BE2C (cell line): Measurements from ENCODE around the gene PTH1R.

Experiments
- DNase-seq: peaks from one replicate; pipeline ENCODE4 v3.0.0-alpha.2; 2020
- H3K27me3 ChIP-seq: fragments of 250-450 bp; sonication (Bioruptor Pico); 2 replicates; pipeline ENCODE4 v1.5.1; 2020; ENCODE audit warnings: mild to moderate bottlenecking
- H3K36me3 ChIP-seq: fragments of 250-450 bp; sonication (Bioruptor Pico); 2 replicates; pipeline ENCODE4 v1.5.1; 2020; ENCODE audit warnings: mild to moderate bottlenecking
- H3K4me1 ChIP-seq: fragments of 250-450 bp; sonication (Bioruptor Pico); 2 replicates; pipeline ENCODE4 v1.5.1; 2020
- H3K4me3 ChIP-seq: 2 replicates; pipeline ENCODE4 v1.5.1; 2011; ENCODE audit warnings: low read depth, low read length
- H3K9me3 ChIP-seq: fragments of 250-450 bp; sonication (Bioruptor Pico); 2 replicates; pipeline ENCODE4 v1.5.1; 2020
- CTCF ChIP-seq: IDR thresholded peaks from 2 replicates; pipeline ENCODE4 v1.5.1; 2012; ENCODE audit warnings: mild to moderate bottlenecking, low read depth, low read length

Gene PTH1R

DNA sequence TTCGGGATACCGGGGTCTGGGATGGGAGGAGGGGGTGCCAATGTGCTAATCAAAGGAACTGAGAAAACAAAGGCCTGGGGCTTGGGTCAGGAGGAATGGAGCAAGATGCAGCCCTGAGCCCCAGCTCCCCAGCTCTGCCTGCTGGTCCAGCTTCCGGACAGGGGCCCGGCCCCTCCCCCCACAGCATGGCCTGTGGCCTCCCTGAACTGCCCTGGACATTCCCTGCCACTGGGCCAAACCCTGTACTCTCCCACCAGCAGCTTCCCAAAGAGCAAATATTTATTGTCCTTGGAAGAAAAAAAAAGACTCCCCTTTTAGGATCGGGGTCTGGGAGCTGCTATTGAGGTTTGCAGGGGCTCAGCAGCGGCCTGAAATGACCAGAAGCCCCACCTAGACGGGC is 8.6 kb upstream of the PTH1R start:
- no peak for TF ChIP-seq CTCF
- Histone ChIP-seq H3K9me3 (no peaks in the 10 kb centered on the region), H3K36me3 (no peaks in the 10 kb centered on the region), H3K27me3 (no peaks in the 10 kb centered on the region), H3K4me3 (no peak overlapping the region), H3K4me1 (no peaks in the 10 kb centered on the region)
- DNase-seq, result no peak

- no peaks in the 10 kb centered on the region for H3K4me1 ChIP-seq
Measured at GRCh38 chr3:46869440-46869839, 8.1 kb upstream of the PTH1R start.

DNA sequence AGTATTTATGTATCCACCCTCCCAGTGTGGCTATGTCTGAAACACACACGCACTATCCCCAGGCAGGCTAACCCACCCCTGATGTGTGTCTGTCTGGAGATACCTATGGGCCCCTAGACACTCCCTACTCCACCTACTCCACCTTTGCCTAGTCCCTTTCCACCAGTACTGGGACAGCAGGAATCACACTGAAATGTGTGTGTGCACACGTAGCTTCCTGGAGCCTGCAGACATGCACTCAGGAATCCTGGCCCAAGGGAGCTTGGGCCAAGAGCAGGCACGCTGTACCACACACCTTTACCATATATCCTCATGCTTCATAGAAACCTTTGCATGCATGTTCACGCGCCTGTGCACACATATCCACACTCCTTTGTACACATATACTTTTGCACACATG is 6.9 kb upstream of the PTH1R start:
- no peaks in the 10 kb centered on the region for H3K36me3 ChIP-seq
- no peaks in the 10 kb centered on the region for H3K27me3 ChIP-seq
- no peak overlapping the region for H3K4me3 ChIP-seq
- no peaks in the 10 kb centered on the region for H3K4me1 ChIP-seq
- no peak for DNase-seq
- no peaks in the 10 kb centered on the region for H3K9me3 ChIP-seq
- TF ChIP-seq CTCF, result no peak

More at GRCh38 chr3:46869440-46869839, 8.1 kb upstream of the PTH1R start:
- Histone ChIP-seq H3K4me3 (no peak overlapping the region), H3K36me3 (no peaks in the 10 kb centered on the region), H3K9me3 (no peaks in the 10 kb centered on the region), H3K27me3 (no peaks in the 10 kb centered on the region)
- DNase-seq, result no peak
- no peak for TF ChIP-seq CTCF

- Histone ChIP-seq H3K4me3 (no peak overlapping the region), H3K9me3 (no peaks in the 10 kb centered on the region), H3K27me3 (no peaks in the 10 kb centered on the region), H3K36me3 (no peaks in the 10 kb centered on the region), H3K4me1 (no peaks in the 10 kb centered on the region)
- DNase-seq, result no peak
- TF ChIP-seq CTCF, result no peak
Measured at GRCh38 chr3:46871222-46871621, 6.3 kb upstream of the PTH1R start.

DNA sequence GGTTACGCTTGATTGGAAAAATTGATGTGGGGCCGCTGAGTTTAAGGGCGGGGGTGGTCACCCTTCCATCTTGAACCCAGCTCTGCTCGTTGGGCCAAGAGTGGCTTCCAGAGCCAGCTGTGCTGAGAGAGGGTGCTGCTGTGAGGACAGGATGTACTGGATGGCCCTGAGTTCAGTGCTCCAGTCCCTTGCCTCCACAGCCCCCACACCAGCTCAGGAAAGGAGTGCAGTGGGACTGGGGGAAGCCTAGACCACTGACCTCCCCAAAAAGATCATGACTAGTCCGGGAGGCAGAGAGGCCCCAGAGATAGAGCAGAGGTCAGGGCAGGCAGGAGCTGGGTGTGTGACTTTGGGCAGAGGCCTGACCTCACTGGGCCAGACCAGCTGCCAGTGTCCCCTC is 4.0 kb upstream of the PTH1R start:
- H3K27me3 ChIP-seq, result no peaks in the 10 kb centered on the region
- no peak overlapping the region for H3K4me3 ChIP-seq
- H3K4me1 ChIP-seq, result no peaks in the 10 kb centered on the region
- H3K36me3 ChIP-seq, result no peaks in the 10 kb centered on the region
- H3K9me3 ChIP-seq, result no peaks in the 10 kb centered on the region
- DNase-seq, result no peak
- no peak for TF ChIP-seq CTCF

DNA sequence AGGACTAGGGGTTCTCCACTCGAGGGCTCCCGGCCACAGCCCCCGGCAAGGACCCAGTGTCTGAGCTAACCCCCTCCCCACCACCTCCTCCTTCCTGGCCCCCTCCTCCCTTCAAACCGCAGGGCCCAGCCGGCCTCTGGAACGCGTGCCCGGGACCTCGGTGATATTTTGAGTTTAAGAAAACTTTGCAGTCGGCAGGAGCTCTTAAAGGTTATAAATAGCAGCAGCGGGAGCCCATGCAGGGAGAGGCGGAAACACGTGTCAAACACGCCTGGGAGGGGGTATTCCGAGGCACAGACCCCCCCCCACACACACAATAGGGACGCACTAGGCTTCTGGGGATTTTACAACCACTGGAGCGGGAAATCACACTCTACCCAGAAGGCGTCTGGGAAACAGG is 3.1 kb upstream of the PTH1R start:
- H3K4me1 ChIP-seq, result no peaks in the 10 kb centered on the region
- TF ChIP-seq CTCF, result no peak
- H3K4me3 ChIP-seq, result no peak overlapping the region
- H3K36me3 ChIP-seq, result no peaks in the 10 kb centered on the region
- no peaks in the 10 kb centered on the region for H3K27me3 ChIP-seq
- DNase-seq, result no peak
- no peaks in the 10 kb centered on the region for H3K9me3 ChIP-seq
